ENCODE results near the gene C11orf71. TPM values are rescaled to one million over a fixed set of nuclear protein-coding genes. Genes with fewer than 3 reads are reported as not detected.

C11orf71 gene
- total RNA-seq, 1 experiment from 2014 or later, result 4.3 TPM

DNA sequence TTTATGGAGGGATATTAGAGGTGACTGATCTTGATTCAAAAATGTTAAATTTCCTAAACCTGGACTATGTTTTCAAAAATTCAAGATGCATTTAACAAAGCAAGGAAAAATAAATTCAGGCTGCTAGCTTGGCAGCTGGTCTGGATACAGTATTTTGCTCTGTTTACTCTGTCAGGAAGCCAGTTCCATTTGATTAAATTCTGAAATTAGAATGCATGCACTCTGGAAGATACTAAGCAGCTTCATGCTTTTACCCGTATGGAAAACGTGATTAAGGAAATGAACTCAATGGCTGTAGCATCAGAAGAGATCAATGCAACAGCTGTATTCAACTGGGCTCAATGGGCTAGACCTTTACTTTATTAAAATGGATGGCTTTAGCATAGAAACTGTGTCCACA, 14.2 kb downstream of the C11orf71 start:
- CTCF ChIA-PET, result no interaction called here
- ATAC-seq, result no peak
- H3K4me3 ChIP-seq (replicated peaks in 1 of 2; ENCODE audit: low read depth in 1 of 2, low read length in 2 of 2), result no peak overlapping the region
- POLR2A ChIA-PET, result interaction anchor here (1.3 kb wide), 1 partner anchor 10 kb away, joined by 3 read pairs; no protein-coding TSS in a partner anchor
- TF ChIP-seq EGR1 (IDR thresholded peaks at IDR 0.05; ENCODE audit: low read depth), result no peak
- TF ChIP-seq SRF (IDR thresholded peaks at IDR 0.05; ENCODE audit: low read depth), result no peak
- no peak for TF ChIP-seq POLR2A (IDR thresholded peaks at IDR 0.05; ENCODE audit: borderline replicate concordance, extremely low read depth, insufficient read depth, insufficient read length)
- TF ChIP-seq, protein P1, sequence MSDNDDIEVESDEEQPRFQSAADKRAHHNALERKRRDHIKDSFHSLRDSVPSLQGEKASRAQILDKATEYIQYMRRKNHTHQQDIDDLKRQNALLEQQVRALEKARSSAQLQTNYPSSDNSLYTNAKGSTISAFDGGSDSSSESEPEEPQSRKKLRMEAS (IDR thresholded peaks at IDR 0.05), result no peak
- TF ChIP-seq SIN3A (IDR thresholded peaks at IDR 0.05; ENCODE audit: low read depth), result no peak
- TF ChIP-seq, protein P2, sequence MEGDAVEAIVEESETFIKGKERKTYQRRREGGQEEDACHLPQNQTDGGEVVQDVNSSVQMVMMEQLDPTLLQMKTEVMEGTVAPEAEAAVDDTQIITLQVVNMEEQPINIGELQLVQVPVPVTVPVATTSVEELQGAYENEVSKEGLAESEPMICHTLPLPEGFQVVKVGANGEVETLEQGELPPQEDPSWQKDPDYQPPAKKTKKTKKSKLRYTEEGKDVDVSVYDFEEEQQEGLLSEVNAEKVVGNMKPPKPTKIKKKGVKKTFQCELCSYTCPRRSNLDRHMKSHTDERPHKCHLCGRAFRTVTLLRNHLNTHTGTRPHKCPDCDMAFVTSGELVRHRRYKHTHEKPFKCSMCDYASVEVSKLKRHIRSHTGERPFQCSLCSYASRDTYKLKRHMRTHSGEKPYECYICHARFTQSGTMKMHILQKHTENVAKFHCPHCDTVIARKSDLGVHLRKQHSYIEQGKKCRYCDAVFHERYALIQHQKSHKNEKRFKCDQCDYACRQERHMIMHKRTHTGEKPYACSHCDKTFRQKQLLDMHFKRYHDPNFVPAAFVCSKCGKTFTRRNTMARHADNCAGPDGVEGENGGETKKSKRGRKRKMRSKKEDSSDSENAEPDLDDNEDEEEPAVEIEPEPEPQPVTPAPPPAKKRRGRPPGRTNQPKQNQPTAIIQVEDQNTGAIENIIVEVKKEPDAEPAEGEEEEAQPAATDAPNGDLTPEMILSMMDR (IDR thresholded peaks at IDR 0.05 in 2 of 3, conservative IDR thresholded peaks at IDR 0.05 in 1 of 3; ENCODE audit: borderline replicate concordance in 1 of 3, insufficient read depth in 1 of 3, low read depth in 2 of 3, low read length in 2 of 3), result no peak
- TF ChIP-seq, protein P3, sequence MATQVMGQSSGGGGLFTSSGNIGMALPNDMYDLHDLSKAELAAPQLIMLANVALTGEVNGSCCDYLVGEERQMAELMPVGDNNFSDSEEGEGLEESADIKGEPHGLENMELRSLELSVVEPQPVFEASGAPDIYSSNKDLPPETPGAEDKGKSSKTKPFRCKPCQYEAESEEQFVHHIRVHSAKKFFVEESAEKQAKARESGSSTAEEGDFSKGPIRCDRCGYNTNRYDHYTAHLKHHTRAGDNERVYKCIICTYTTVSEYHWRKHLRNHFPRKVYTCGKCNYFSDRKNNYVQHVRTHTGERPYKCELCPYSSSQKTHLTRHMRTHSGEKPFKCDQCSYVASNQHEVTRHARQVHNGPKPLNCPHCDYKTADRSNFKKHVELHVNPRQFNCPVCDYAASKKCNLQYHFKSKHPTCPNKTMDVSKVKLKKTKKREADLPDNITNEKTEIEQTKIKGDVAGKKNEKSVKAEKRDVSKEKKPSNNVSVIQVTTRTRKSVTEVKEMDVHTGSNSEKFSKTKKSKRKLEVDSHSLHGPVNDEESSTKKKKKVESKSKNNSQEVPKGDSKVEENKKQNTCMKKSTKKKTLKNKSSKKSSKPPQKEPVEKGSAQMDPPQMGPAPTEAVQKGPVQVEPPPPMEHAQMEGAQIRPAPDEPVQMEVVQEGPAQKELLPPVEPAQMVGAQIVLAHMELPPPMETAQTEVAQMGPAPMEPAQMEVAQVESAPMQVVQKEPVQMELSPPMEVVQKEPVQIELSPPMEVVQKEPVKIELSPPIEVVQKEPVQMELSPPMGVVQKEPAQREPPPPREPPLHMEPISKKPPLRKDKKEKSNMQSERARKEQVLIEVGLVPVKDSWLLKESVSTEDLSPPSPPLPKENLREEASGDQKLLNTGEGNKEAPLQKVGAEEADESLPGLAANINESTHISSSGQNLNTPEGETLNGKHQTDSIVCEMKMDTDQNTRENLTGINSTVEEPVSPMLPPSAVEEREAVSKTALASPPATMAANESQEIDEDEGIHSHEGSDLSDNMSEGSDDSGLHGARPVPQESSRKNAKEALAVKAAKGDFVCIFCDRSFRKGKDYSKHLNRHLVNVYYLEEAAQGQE (IDR thresholded peaks at IDR 0.05; ENCODE audit: low read depth), result no peak
- BruUV-seq (replicated peaks), result no TSS peak
- H4K20me1 ChIP-seq (ENCODE audit: insufficient read depth), result no peaks in the 10 kb centered on the region
- H2AFZ ChIP-seq (ENCODE audit: low read depth, low read length, poor library complexity, severe bottlenecking), result no peak overlapping the region
- no peaks in the 10 kb centered on the region for H3K36me3 ChIP-seq (ENCODE audit: control insufficient read depth in 1 of 2, insufficient read depth in 2 of 2, low read length in 2 of 2)
- H3K79me2 ChIP-seq (ENCODE audit: insufficient read depth, low read length), result no peaks in the 10 kb centered on the region
- RAD21 ChIA-PET (ENCODE audit: low non-redundant PET in 1 of 2, low total read pairs in 2 of 2, uncharacterized antibody in 2 of 2, unreplicated experiment in 2 of 2), result no interaction called here
- no peaks in the 10 kb centered on the region for H3K9me2 ChIP-seq (ENCODE audit: insufficient read depth)
- H3K9me3 ChIP-seq (ENCODE audit: control insufficient read depth in 1 of 2, insufficient read depth in 1 of 2, low read depth in 1 of 2, low read length in 2 of 2), result no peaks in the 10 kb centered on the region
- H3K27me3 ChIP-seq (ENCODE audit: insufficient read depth, low read length), result 0 out of 2 replicates have a peak, but pooled peaks cover 3% of the 10 kb centered on the region
- H3K9ac ChIP-seq (ENCODE audit: low read length), result no peak overlapping the region
- no peak for DNase-seq (ENCODE audit: low read depth, low spot score)
- no peak overlapping the region for H3K27ac ChIP-seq (ENCODE audit: low read depth, low read length)
- H3K4me1 ChIP-seq (ENCODE audit: control insufficient read depth in 1 of 2, insufficient read depth in 2 of 2, low read length in 2 of 2), result no peaks in the 10 kb centered on the region
- intact Hi-C loops (cut with micrococcal nuclease), result no loop called here
- H3K4me2 ChIP-seq (ENCODE audit: low read length), result no peak overlapping the region

Data from HCT116 (cell line).